Thyroid gland (tissue), 4 donors: ENCODE measurements around the gene UNCX.

Experiments used
- CTCF ChIP-seq, 6 experiments: fragments of 200-600 bp in 3 of 6; fragments of 450-650 bp in 3 of 6; sonication (generic) in 3 of 6; IDR thresholded peaks; one replicate each; pipeline ENCODE4 v1.5.1; 2016 to 2019; ENCODE audit warnings: antibody characterized with exemption in 6 of 6, mild to moderate bottlenecking in 2 of 6, inconsistent platforms in 1 of 6, moderate library complexity in 1 of 6
- POLR2A ChIP-seq, 2 donors: fragments of 450-650 bp; IDR thresholded peaks; one replicate each; pipeline ENCODE4 v1.6.1; 2017; ENCODE audit warnings: antibody characterized with exemption in 2 of 2, mild to moderate bottlenecking in 2 of 2, moderate library complexity in 1 of 2

DNA sequence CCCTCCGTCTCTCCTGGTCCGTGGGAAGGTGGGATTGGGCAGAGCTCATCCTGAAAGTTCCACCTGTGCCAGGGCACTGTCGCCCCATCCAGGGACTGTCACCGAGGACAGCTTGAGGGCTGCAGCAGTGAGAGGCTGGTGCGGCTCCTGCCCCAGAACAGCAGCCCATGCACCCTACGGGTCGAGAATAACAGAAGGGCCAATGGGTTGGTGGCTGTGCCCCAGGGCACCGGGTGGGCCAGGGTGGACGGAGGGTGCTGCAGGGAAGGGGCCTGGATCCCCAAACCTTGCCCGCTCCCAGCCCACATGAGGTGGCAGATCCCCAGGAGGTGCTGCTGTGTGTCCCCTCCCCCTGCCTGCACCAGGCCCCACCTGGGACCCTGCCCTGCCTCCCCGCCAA is 23.9 kb downstream of the UNCX start:
- TF ChIP-seq CTCF (IDR thresholded peaks at IDR 0.05) (no peak), POLR2A (IDR thresholded peaks at IDR 0.05) (no peak)
